Choroid plexus epithelial cell (primary cell): ENCODE results near the gene CXorf58.
A peak's percentile ranks its signal among the peaks of the same experiment; 100 is the strongest.

Experiments used
- DNase-seq: peaks from one replicate; pipeline ENCODE4 v3.0.0-alpha.2; 2010; ENCODE audit warnings: low read depth
- H3K4me3 ChIP-seq: 2 replicates; pipeline ENCODE4 v1.5.1; 2011; ENCODE audit warnings: low read depth, mild to moderate bottlenecking, control low read depth, low read length, moderate library complexity
- TF ChIP-seq, protein P1 (sequence below): conservative IDR thresholded peaks from 2 replicates; pipeline ENCODE4 v1.5.1; 2011; ENCODE audit warnings: low read depth, mild to moderate bottlenecking, control low read depth, inconsistent platforms, low read length, moderate library complexity

The CXorf58 gene

DNA sequence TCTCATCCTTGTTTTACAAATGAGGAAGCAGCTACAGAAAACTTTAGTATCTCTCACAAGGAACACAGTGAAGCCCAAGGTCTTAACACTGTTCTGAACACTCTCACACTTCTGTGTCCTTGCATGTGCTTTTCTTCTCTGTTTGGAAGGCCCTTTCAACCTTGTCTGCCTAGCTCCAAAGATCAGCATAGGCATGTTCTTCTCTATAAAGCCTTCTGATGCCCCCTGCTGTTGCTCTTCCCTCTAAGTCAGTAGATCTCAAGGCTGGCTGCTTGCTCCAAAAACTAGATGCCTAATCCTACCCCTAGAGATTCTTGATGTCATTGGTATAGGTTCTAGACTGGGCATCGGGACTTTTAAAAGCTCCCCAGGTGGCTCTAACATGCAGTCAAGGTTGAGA, 6.0 kb upstream of the CXorf58 start:
- no peak overlapping the region for H3K4me3 ChIP-seq
- TF ChIP-seq, protein P1, sequence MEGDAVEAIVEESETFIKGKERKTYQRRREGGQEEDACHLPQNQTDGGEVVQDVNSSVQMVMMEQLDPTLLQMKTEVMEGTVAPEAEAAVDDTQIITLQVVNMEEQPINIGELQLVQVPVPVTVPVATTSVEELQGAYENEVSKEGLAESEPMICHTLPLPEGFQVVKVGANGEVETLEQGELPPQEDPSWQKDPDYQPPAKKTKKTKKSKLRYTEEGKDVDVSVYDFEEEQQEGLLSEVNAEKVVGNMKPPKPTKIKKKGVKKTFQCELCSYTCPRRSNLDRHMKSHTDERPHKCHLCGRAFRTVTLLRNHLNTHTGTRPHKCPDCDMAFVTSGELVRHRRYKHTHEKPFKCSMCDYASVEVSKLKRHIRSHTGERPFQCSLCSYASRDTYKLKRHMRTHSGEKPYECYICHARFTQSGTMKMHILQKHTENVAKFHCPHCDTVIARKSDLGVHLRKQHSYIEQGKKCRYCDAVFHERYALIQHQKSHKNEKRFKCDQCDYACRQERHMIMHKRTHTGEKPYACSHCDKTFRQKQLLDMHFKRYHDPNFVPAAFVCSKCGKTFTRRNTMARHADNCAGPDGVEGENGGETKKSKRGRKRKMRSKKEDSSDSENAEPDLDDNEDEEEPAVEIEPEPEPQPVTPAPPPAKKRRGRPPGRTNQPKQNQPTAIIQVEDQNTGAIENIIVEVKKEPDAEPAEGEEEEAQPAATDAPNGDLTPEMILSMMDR: peak; percentile 69
- DNase-seq: peak; percentile 89

DNA sequence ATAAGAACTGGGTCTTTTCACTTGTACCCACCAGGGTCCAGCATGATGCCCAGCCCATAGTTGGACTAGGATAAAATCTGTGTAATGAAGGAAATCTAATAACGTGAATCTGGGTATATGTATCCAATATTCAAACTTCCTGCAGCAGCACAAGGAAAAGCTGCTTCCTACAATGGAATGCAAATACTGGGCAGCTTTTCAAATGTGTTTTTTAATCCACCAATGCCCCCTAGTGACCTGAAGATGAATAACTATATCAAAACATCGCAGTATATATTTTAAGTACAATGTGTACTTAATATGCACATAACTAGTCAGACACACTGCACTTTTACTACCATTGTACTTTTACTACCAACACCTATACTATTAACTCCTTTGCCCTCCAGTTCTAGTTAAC, 5.4 kb upstream of the CXorf58 start:
- DNase-seq: peak; percentile 77
- TF ChIP-seq, protein P1: peak; percentile 41
- H3K4me3 ChIP-seq: no peak overlapping the region

DNA sequence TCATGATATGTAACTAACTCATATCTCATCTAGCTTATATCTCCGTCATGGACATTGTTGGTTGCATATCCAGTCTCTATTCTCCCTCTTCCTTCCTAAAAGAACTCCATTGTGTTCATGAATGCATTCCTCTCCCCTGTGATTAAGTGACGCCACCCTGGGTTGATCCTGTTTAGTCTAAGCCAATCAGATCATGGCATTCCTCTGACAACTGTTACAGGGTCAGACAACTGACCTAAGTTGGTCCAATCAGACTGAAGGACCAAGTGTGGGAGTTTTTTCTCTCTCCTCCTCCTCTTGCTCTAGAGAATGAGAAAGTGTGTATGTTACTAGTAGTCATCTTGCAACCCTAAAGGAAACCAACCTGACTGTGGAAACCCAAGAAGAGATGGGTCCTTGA, 3.7 kb upstream of the CXorf58 start:
- DNase-seq: peak; percentile 70
- TF ChIP-seq, protein P1: no peak
- no peak overlapping the region for H3K4me3 ChIP-seq

GRCh38 chrX:23907111-23907497, 702 bp upstream of the CXorf58 start:
- no peak for DNase-seq
- H3K4me3 ChIP-seq: peak overlapping the region; percentile 71
- TF ChIP-seq, protein P1: no peak

DNA sequence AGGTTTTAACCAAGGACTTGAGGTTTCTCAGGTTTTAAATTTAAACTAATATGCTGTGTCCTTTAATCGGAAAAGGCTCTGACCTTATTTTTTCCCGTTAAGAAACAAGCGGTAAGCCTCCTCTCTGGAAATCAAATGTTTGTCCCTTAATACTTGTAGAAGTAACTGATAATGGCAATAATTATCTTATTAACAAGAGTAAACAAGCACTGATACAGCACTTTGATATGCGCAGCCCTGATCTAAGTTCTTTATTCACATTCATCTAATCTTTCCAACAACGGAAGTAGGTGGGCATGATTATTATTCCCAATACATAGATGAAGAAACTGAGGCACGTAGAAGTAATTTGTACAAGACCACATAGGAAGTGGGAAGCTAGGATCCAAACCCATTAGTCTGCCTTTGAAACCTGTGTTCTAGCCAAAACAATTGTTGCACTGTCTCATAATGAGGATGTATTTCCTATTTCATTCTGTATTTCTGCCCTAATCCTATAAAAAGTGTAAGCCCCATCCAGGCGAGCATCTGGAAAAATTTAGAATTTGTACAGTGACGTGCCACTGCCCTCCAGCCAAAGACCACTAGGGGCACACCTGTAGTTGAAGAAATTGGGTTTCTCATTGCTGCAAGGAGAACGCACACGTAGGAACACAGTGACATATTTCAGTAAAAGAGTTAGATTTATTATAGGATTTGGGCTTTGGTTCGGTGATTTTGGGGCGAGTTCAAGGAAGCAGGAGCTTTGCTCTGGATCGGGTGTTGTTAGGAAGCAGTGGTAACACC, 606 bp downstream of the CXorf58 start:
- DNase-seq: no peak
- TF ChIP-seq, protein P1: peak; percentile 45
- H3K4me3 ChIP-seq: peak overlapping the region; percentile 37

GRCh38 chrX:23911126-23911835, 3.5 kb downstream of the CXorf58 start:
- no peak for DNase-seq
- no peak overlapping the region for H3K4me3 ChIP-seq
- TF ChIP-seq, protein P1: no peak

DNA sequence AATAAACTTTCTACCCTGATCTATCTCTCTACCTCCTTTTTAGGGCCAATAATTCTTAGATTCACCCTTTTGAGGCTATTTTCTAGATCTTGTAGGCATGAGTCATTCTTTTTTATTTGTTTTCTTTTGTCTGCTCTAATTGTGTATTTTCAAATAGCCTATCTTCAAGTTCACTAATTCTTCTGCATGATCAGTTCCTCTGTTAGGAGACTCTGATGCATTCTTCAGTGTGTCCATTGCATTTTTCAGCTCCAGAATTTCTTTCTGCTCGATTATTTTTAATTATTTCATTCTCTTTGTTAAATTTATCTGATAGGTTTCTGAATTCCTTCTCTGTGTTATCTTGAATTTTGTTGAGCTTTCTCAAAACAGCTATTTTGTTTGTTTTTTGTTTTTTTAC, 11.3 kb downstream of the CXorf58 start:
- H3K4me3 ChIP-seq: no peak overlapping the region
- DNase-seq: no peak
- TF ChIP-seq, protein P1: no peak
